GM12864 (cell line): ENCODE results near the gene KDM4B.

ENCODE experiments used
- DNase-seq: peaks from one replicate; pipeline ENCODE4 v3.0.0-alpha.2; 2011; ENCODE audit warnings: low read depth
- H3K4me3 ChIP-seq: 2 replicates; pipeline ENCODE4 v1.5.1; 2011; ENCODE audit warnings: mild to moderate bottlenecking, low read depth, low read length, control low read depth
- CTCF ChIP-seq: IDR thresholded peaks from 2 replicates; pipeline ENCODE4 v1.5.1; 2011; ENCODE audit warnings: low read depth, mild to moderate bottlenecking, moderate library complexity, low read length, control low read depth, inconsistent platforms; ENCODE audit errors: missing control alignments

Gene KDM4B

GRCh38 chr19:4996701-4997100, 27.8 kb downstream of the KDM4B start:
- TF ChIP-seq CTCF, result no peak
- no peak overlapping the region for H3K4me3 ChIP-seq
- DNase-seq, result no peak

- no peak for TF ChIP-seq CTCF
- no peak overlapping the region for H3K4me3 ChIP-seq
- no peak for DNase-seq
These were observed 28.4 kb downstream of the KDM4B start for GRCh38 chr19:4997297-4997696.

- H3K4me3 ChIP-seq, result no peak overlapping the region
- DNase-seq, result no peak
- TF ChIP-seq CTCF, result no peak
These were observed 31.3 kb downstream of the KDM4B start for GRCh38 chr19:5000120-5000611.

GRCh38 chr19:5001615-5002014, 32.7 kb downstream of the KDM4B start:
- H3K4me3 ChIP-seq, result no peak overlapping the region
- TF ChIP-seq CTCF, result peak; percentile 73
- no peak for DNase-seq

GRCh38 chr19:5002143-5002542, 33.2 kb downstream of the KDM4B start:
- TF ChIP-seq CTCF, result no peak
- no peak for DNase-seq
- no peak overlapping the region for H3K4me3 ChIP-seq

GRCh38 chr19:5003781-5004180, 34.9 kb downstream of the KDM4B start:
- DNase-seq, result no peak
- no peak overlapping the region for H3K4me3 ChIP-seq
- no peak for TF ChIP-seq CTCF

GRCh38 chr19:5005096-5005495, 36.2 kb downstream of the KDM4B start:
- no peak for TF ChIP-seq CTCF
- H3K4me3 ChIP-seq, result no peak overlapping the region
- no peak for DNase-seq
